Activated CD4-positive, alpha-beta T cell treated with anti-CD3 and anti-CD28 coated beads for 4 hours (primary cell): ENCODE data around the gene RASGEF1C.
"Not testable (repeated sequence)": the region's sequence is repeated elsewhere in the genome, so short reads cannot be mapped to it uniquely, and the experiment has no call there.

Source experiments
- DNase-seq, 2 donors: peaks; one replicate each; pipeline ENCODE4 v3.0.0-alpha.2; 2020

Gene RASGEF1C

GRCh38 chr5:180210961-180211760, 2.1 kb upstream of the RASGEF1C start:
- DNase-seq = no peak

- DNase-seq = not testable (repeated sequence)
These were observed 1.1 kb upstream of the RASGEF1C start for GRCh38 chr5:180210077-180210476.

GRCh38 chr5:180208435-180209081, 453 bp downstream of the RASGEF1C start:
- no peak for DNase-seq

- DNase-seq = no peak
These were observed 975 bp downstream of the RASGEF1C start for GRCh38 chr5:180208038-180208434.

GRCh38 chr5:180207593-180207992, 1.4 kb downstream of the RASGEF1C start:
- no peak for DNase-seq

GRCh38 chr5:180206993-180207392, 2.0 kb downstream of the RASGEF1C start:
- no peak for DNase-seq

- DNase-seq = no peak
These were observed 3.1 kb downstream of the RASGEF1C start for GRCh38 chr5:180205916-180206315.

- DNase-seq = no peak
These were observed 4.7 kb downstream of the RASGEF1C start for GRCh38 chr5:180204276-180204819.

GRCh38 chr5:180202939-180203573, 6.0 kb downstream of the RASGEF1C start:
- no peak for DNase-seq

GRCh38 chr5:180201051-180201987, 7.7 kb downstream of the RASGEF1C start:
- no peak for DNase-seq

- no peak for DNase-seq
These were observed 9.6 kb downstream of the RASGEF1C start for GRCh38 chr5:180199390-180199789.

GRCh38 chr5:180198208-180198607, 10.8 kb downstream of the RASGEF1C start:
- no peak for DNase-seq

- no peak for DNase-seq
These were observed 11.9 kb downstream of the RASGEF1C start for GRCh38 chr5:180197016-180197702.

GRCh38 chr5:180194410-180195345, 14.3 kb downstream of the RASGEF1C start:
- DNase-seq = no peak

GRCh38 chr5:180193749-180194375, 15.1 kb downstream of the RASGEF1C start:
- no peak for DNase-seq

- no peak for DNase-seq
These were observed 17.3 kb downstream of the RASGEF1C start for GRCh38 chr5:180191716-180192115.

GRCh38 chr5:180187767-180188166, 21.2 kb downstream of the RASGEF1C start:
- no peak for DNase-seq

- no peak for DNase-seq
These were observed 28.2 kb downstream of the RASGEF1C start for GRCh38 chr5:180180846-180181245.

GRCh38 chr5:180180421-180180820, 28.6 kb downstream of the RASGEF1C start:
- DNase-seq = no peak
